IPS-18c (cell line): ENCODE results near the gene LAMB4.

Experiments used
- H3K4me3 ChIP-seq: 2 replicates; pipeline ENCODE4 v1.7.0; 2013; ENCODE audit warnings: low read depth, mild to moderate bottlenecking, low read length, moderate library complexity; ENCODE audit not compliant: insufficient read depth
- H3K9me3 ChIP-seq: one replicate; pipeline ENCODE4 v1.6.1; 2013; ENCODE audit warnings: mild to moderate bottlenecking, low read length, moderate library complexity; ENCODE audit not compliant: control insufficient read depth, insufficient read depth

Gene LAMB4

DNA sequence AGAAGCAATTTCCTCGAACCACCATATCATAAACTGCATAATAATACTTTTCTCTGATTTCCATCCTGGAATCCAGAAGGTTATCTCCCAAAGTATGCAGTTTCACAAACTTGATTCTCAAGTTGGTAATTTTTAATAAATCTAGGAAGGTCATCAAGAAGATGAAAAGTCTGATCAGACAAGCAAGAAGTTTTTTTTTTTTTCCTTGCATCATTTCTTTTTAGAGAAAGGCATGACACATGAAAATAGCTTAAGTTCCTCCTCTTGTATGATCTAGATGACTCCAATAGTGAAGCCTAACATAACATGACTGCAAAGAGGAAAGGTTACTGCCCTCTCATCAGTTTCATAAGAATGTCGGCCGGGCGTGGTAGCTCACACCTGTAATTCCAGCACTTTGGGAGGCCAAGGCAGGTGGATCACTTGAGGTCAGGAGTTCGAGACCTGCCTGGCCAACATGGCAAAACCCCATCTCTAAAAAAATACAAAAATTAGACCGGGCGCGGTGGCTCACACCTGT lies 149.4 kb downstream of the LAMB4 start:
- Histone ChIP-seq H3K4me3 (no peak overlapping the region), H3K9me3 (no peaks in the 10 kb centered on the region)

DNA sequence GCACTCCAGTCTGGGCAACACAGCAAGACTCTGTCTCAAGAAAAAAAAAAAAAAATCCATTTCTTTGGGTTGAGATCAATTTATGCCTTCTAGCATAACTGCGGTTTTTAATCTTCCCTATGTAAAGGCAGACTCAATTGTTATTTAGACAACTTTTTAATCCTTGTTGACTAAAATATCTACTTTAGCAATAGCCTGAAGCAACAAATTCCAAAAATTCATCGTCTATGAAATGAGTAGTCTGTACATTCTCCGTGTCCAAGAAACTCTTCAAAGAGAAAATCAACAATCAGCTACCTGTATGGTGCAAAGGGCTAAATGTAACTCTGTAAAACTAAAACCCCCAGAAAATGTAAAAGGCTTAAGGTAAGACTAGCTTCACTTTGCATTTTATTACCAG lies 150.0 kb downstream of the LAMB4 start:
- Histone ChIP-seq H3K4me3 (no peak overlapping the region), H3K9me3 (no peaks in the 10 kb centered on the region)

DNA sequence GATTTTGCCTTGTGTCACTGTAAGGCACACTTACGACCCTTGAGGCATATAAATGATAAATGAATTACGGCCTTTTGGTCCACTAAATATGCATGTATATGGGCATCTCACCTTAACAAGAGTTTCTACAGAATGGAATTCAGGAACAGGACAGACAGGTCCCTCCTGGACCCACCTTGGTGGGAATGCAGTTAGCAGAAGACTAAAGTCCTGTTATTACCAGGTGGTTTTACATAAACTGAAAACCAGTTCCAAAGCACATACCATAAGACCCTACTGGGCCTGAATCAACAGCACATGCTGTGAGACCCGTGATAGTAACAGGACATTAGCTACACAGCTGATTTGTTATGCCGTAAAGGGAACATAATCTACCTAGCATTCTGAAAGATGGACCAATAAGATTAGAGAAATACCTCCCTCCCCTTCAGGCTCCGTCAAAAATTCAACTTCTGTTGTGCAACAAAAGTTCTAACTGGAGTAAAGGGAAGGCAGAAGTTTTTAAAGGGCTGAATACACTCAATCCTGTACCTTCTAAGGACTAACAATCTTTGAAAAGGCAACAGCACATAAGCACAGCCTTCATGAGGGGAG lies 151.2 kb downstream of the LAMB4 start:
- H3K4me3 ChIP-seq = no peak overlapping the region

DNA sequence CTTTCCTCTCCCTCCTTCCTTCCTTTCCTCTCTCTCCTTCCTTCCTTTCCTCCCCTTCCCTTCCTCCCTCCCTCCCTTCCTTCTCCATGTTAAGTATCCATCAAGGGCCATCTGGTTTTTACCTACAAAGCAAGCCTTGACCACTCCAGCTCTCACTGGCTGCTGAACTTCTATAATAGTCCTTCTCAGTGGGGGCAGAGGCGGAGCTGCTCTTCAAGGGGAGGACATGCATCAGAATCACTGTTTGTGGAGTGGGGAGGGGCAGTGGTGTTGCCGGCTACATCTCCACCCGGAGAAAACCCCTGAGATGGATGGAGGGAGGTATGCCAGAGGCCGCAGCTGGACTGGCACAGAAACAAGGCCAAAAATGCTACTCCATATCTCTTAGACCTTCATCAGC lies 153.1 kb downstream of the LAMB4 start:
- H3K4me3 ChIP-seq = no peak overlapping the region
- no peaks in the 10 kb centered on the region for H3K9me3 ChIP-seq

More for the DNA sequence above, 151.2 kb downstream of the LAMB4 start:
- no peaks in the 10 kb centered on the region for H3K9me3 ChIP-seq

DNA sequence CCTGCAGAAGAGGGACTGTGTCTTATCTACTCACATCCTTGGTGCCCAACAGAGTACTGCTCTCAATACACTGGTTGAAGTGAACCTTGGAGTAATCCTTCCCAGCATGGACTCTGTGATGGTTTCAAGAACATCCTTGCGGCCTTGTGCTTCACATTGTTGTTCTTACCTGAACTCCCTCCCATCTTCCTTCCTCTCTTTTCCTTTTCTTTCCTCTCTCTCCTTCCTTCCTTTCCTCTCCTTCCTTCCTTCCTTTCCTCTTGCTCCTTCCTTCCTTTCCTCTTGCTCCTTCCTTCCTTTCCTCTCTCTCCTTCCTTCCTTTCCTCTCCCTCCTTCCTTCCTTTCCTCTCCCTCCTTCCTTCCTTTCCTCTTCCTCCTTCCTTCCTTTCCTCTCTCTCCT lies 153.5 kb downstream of the LAMB4 start:
- H3K4me3 ChIP-seq = no peak overlapping the region
- H3K9me3 ChIP-seq = no peaks in the 10 kb centered on the region

DNA sequence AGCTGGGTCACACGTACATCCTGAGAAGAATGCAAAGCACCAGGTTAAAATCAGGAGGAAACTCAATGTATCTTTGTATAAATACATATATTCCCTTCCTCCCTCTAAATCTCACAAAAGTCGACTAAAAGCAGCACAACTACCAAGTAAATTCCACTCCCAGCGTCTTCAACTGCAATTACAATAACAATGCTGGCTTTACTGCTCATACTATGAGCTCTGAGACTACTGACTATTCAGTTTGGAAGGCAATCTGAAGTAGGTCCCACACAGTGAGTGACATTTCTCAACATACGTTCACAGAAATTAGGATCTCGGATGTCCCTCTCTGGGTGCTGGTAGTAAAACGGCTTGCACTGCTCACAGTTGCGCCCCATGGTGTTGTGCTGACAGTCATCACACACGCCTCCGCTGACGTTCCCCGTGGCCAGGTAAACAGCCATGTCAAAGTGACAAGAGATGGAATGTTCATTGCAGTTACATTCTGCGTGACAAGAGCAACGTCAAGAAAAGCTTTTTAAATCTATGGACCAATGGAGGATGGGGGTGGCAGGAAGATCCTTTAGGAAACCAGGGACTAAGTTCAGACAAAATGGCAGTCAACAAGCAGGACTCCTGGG lies 154.7 kb downstream of the LAMB4 start:
- no peaks in the 10 kb centered on the region for H3K9me3 ChIP-seq
- H3K4me3 ChIP-seq = peak overlapping the region; percentile 2; the same call in 1 of the 2 replicates

DNA sequence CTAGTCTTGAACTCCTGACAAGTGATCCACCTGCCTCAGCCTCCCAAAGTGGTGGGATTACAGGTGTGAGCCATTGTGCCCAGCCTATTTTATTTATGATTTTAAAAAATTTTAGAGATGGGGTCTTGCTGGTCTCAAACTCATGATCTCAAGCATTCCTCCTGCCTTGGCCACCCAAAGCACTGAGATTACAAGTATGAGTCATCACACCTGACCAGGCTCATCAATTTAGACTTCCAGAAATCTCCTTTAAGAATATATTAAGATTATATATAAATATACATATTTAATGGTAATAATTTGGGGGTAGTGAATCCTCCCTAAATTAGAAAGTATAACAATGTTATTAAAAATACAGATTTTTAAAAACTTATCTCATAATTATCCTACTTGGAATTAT lies 156.3 kb downstream of the LAMB4 start:
- no peak overlapping the region for H3K4me3 ChIP-seq
- no peaks in the 10 kb centered on the region for H3K9me3 ChIP-seq
